ENCODE results near the gene ABCD4.
"Not testable (repeated sequence)": the region's sequence is repeated elsewhere in the genome, so short reads cannot be mapped to it uniquely, and the experiment has no call there.

Gene ABCD4

GRCh38 chr14:74302634-74303569 lies at the start of gene ABCD4:
TSS of gene ABCD4 (minus strand) at chr14:74302934. CDS start at chr14:74302912, 22 bp downstream.
- Mint-ChIP-seq H3K4me3 (peak within 1 kb of the TSS; percentile 98), H3K9me3 (no peaks in the 10 kb centered on the region), H3K36me3 (ENCODE audit: low read depth) (peaks cover 14% of the 10 kb centered on the region), H3K27ac (peak within 1 kb of the TSS; percentile 95), H3K4me1 (ENCODE audit: low read depth) (peaks cover 32% of the 10 kb centered on the region), H3K27me3 (no peaks in the 10 kb centered on the region)

- Mint-ChIP-seq H3K4me3 (no peak overlapping the region), H3K27me3 (peaks cover 3% of the 10 kb centered on the region), H3K9me3 (no peaks in the 10 kb centered on the region), H3K27ac (no peak overlapping the region), H3K36me3 (ENCODE audit: low read depth) (no peaks in the 10 kb centered on the region), H3K4me1 (ENCODE audit: low read depth) (no peaks in the 10 kb centered on the region)
Observed at GRCh38 chr14:74350928-74351323, 48.2 kb upstream of the ABCD4 start.

GRCh38 chr14:74350211-74350927 lies 47.6 kb upstream of the ABCD4 start:
- Mint-ChIP-seq H3K27me3 (peaks cover 3% of the 10 kb centered on the region), H3K27ac (no peak overlapping the region), H3K4me1 (ENCODE audit: low read depth) (no peaks in the 10 kb centered on the region), H3K9me3 (no peaks in the 10 kb centered on the region), H3K4me3 (no peak overlapping the region), H3K36me3 (ENCODE audit: low read depth) (no peaks in the 10 kb centered on the region)

GRCh38 chr14:74349757-74350156 lies 47.0 kb upstream of the ABCD4 start:
- no peaks in the 10 kb centered on the region for H3K4me1 Mint-ChIP-seq (ENCODE audit: low read depth)
- no peaks in the 10 kb centered on the region for H3K9me3 Mint-ChIP-seq
- no peaks in the 10 kb centered on the region for H3K36me3 Mint-ChIP-seq (ENCODE audit: low read depth)
- H3K27ac Mint-ChIP-seq: no peak overlapping the region
- peaks cover 3% of the 10 kb centered on the region for H3K27me3 Mint-ChIP-seq
- H3K4me3 Mint-ChIP-seq: no peak overlapping the region

GRCh38 chr14:74348735-74349463 lies 46.2 kb upstream of the ABCD4 start:
- Mint-ChIP-seq H3K27me3 (peaks cover 3% of the 10 kb centered on the region), H3K27ac (no peak overlapping the region), H3K36me3 (ENCODE audit: low read depth) (no peaks in the 10 kb centered on the region), H3K9me3 (no peaks in the 10 kb centered on the region), H3K4me1 (ENCODE audit: low read depth) (no peaks in the 10 kb centered on the region), H3K4me3 (no peak overlapping the region)

GRCh38 chr14:74348241-74348734 lies 45.6 kb upstream of the ABCD4 start, which contains the start of gene VRTN:
TSS of gene VRTN (plus strand) at chr14:74348471. CDS start at chr14:74356784, 8,313 bp downstream.
- Mint-ChIP-seq H3K4me1 (ENCODE audit: low read depth) (no peaks in the 10 kb centered on the region), H3K4me3 (no peak within 1 kb of the TSS), H3K36me3 (ENCODE audit: low read depth) (no peaks in the 10 kb centered on the region), H3K27me3 (peaks cover 6% of the 10 kb centered on the region), H3K27ac (no peak within 1 kb of the TSS), H3K9me3 (no peaks in the 10 kb centered on the region)

GRCh38 chr14:74347795-74348100 lies 45.0 kb upstream of the ABCD4 start:
- Mint-ChIP-seq H3K4me3 (no peak overlapping the region), H3K36me3 (ENCODE audit: low read depth) (no peaks in the 10 kb centered on the region), H3K27ac (no peak overlapping the region), H3K27me3 (peaks cover 7% of the 10 kb centered on the region), H3K4me1 (ENCODE audit: low read depth) (no peaks in the 10 kb centered on the region), H3K9me3 (no peaks in the 10 kb centered on the region)

GRCh38 chr14:74347097-74347794 lies 44.5 kb upstream of the ABCD4 start:
- no peak overlapping the region for H3K27ac Mint-ChIP-seq
- no peaks in the 10 kb centered on the region for H3K4me1 Mint-ChIP-seq (ENCODE audit: low read depth)
- no peaks in the 10 kb centered on the region for H3K36me3 Mint-ChIP-seq (ENCODE audit: low read depth)
- no peaks in the 10 kb centered on the region for H3K9me3 Mint-ChIP-seq
- peaks cover 6% of the 10 kb centered on the region for H3K27me3 Mint-ChIP-seq
- H3K4me3 Mint-ChIP-seq: no peak overlapping the region

- H3K4me3 Mint-ChIP-seq: no peak overlapping the region
Observed at GRCh38 chr14:74346341-74346740, 43.6 kb upstream of the ABCD4 start.

GRCh38 chr14:74333909-74334308 lies 31.2 kb upstream of the ABCD4 start:
- Mint-ChIP-seq H3K27me3 (peaks cover 7% of the 10 kb centered on the region), H3K9me3 (no peaks in the 10 kb centered on the region), H3K4me3 (no peak overlapping the region), H3K27ac (no peak overlapping the region), H3K4me1 (ENCODE audit: low read depth) (no peaks in the 10 kb centered on the region), H3K36me3 (ENCODE audit: low read depth) (no peaks in the 10 kb centered on the region)

More at GRCh38 chr14:74346341-74346740, 43.6 kb upstream of the ABCD4 start:
- peaks cover 10% of the 10 kb centered on the region for H3K27me3 Mint-ChIP-seq
- no peaks in the 10 kb centered on the region for H3K9me3 Mint-ChIP-seq
- H3K27ac Mint-ChIP-seq: no peak overlapping the region
- H3K4me1 Mint-ChIP-seq (ENCODE audit: low read depth): no peaks in the 10 kb centered on the region
- no peaks in the 10 kb centered on the region for H3K36me3 Mint-ChIP-seq (ENCODE audit: low read depth)

- not testable (repeated sequence) for H3K4me1 Mint-ChIP-seq (ENCODE audit: low read depth); H3K9me3 Mint-ChIP-seq; H3K27ac Mint-ChIP-seq; H3K4me3 Mint-ChIP-seq; H3K27me3 Mint-ChIP-seq; H3K36me3 Mint-ChIP-seq (ENCODE audit: low read depth)
Observed at GRCh38 chr14:74329950-74330552, 27.3 kb upstream of the ABCD4 start.

- Mint-ChIP-seq H3K4me1 (ENCODE audit: low read depth) (no peaks in the 10 kb centered on the region), H3K27ac (no peak overlapping the region), H3K36me3 (ENCODE audit: low read depth) (no peaks in the 10 kb centered on the region), H3K9me3 (no peaks in the 10 kb centered on the region), H3K4me3 (no peak overlapping the region), H3K27me3 (peaks cover 6% of the 10 kb centered on the region)
Observed at GRCh38 chr14:74326369-74327152, 23.8 kb upstream of the ABCD4 start.

- H3K27me3 Mint-ChIP-seq: peaks cover 10% of the 10 kb centered on the region
- H3K4me3 Mint-ChIP-seq: no peak overlapping the region
- H3K27ac Mint-ChIP-seq: no peak overlapping the region
- H3K4me1 Mint-ChIP-seq (ENCODE audit: low read depth): no peaks in the 10 kb centered on the region
- H3K36me3 Mint-ChIP-seq (ENCODE audit: low read depth): no peaks in the 10 kb centered on the region
- H3K9me3 Mint-ChIP-seq: no peaks in the 10 kb centered on the region
Observed at GRCh38 chr14:74325446-74325845, 22.7 kb upstream of the ABCD4 start.

All from stimulated activated naive CD8-positive, alpha-beta T cell treated with anti-CD3 and anti-CD28 coated beads, Interleukin-15, Interleukin-2, amounts not matched to agents 100 ng/mL and 50 ng/mL, for 24 hours (primary cell).